ENCODE measurements around the gene NOXO1.
"Not testable (repeated sequence)": the region's sequence is repeated elsewhere in the genome, so short reads cannot be mapped to it uniquely, and the experiment has no call there.

- TF ChIP-seq CTCF, POLR2A (IDR thresholded peaks at IDR 0.05): not testable (repeated sequence)
These were observed 30.5 kb upstream of the NOXO1 start for GRCh38 chr16:2011726-2012125.

All from adrenal gland (tissue), 5 donors.